Trophoblast cell (in vitro differentiated cells and primary cell): Measurements from ENCODE around the gene LDB3.

Experiments
- DNase-seq, 2 donors: peaks; one replicate each; pipeline ENCODE4 v3.0.0-alpha.2; 2016
- H2AFZ ChIP-seq: 2 replicates; pipeline ENCODE4 v1.6.1; 2013; ENCODE audit warnings: low read length, moderate library complexity, mild to moderate bottlenecking; ENCODE audit not compliant: insufficient read depth, poor library complexity
- H2AK5ac ChIP-seq: 2 replicates; pipeline ENCODE4 v1.6.1; 2013; ENCODE audit warnings: mild to moderate bottlenecking, low read length
- H2BK120ac ChIP-seq: 2 replicates; pipeline ENCODE4 v1.6.1; 2013; ENCODE audit warnings: low read length, mild to moderate bottlenecking, moderate library complexity; ENCODE audit not compliant: insufficient read depth, poor library complexity
- H2BK12ac ChIP-seq: 2 replicates; pipeline ENCODE4 v1.6.1; 2013; ENCODE audit warnings: mild to moderate bottlenecking, low read length, moderate library complexity
- H2BK5ac ChIP-seq: 2 replicates; pipeline ENCODE4 v1.6.1; 2013; ENCODE audit warnings: low read length, low read depth, moderate library complexity, mild to moderate bottlenecking; ENCODE audit not compliant: poor library complexity
- H3K14ac ChIP-seq: 2 replicates; pipeline ENCODE4 v1.6.1; 2013; ENCODE audit warnings: mild to moderate bottlenecking, low read length
- H3K18ac ChIP-seq: 2 replicates; pipeline ENCODE4 v1.6.1; 2013; ENCODE audit warnings: mild to moderate bottlenecking, low read length
- H3K23ac ChIP-seq: 2 replicates; pipeline ENCODE4 v1.6.1; 2013; ENCODE audit warnings: low read length
- H3K27ac ChIP-seq: 2 replicates; pipeline ENCODE4 v1.5.1; 2013; ENCODE audit warnings: low read depth, mild to moderate bottlenecking, inconsistent platforms, low read length, moderate library complexity
- H3K27me3 ChIP-seq: 2 replicates; pipeline ENCODE4 v1.6.1; 2013; ENCODE audit warnings: inconsistent platforms, mild to moderate bottlenecking, low read length, moderate library complexity; ENCODE audit not compliant: insufficient read depth
- H3K36me3 ChIP-seq, 2 experiments: 1 replicate in 1 of 2; 2 replicates in 1 of 2; pipeline ENCODE4 v1.6.1; 2013; ENCODE audit warnings: low read length in 2 of 2, mild to moderate bottlenecking in 2 of 2, moderate library complexity in 1 of 2; ENCODE audit not compliant: insufficient read depth in 2 of 2, control insufficient read depth in 1 of 2
- H3K4ac ChIP-seq: 2 replicates; pipeline ENCODE4 v1.6.1; 2013; ENCODE audit warnings: low read depth, mild to moderate bottlenecking, low read length, moderate library complexity
- H3K4me1 ChIP-seq, 2 experiments: 1 replicate in 1 of 2; 2 replicates in 1 of 2; pipeline ENCODE4 v1.6.1; 2013; ENCODE audit warnings: low read length in 2 of 2, mild to moderate bottlenecking in 2 of 2, moderate library complexity in 1 of 2; ENCODE audit not compliant: insufficient read depth in 2 of 2, control insufficient read depth in 1 of 2
- H3K4me2 ChIP-seq: 2 replicates; pipeline ENCODE4 v1.6.1; 2013; ENCODE audit warnings: inconsistent platforms, mild to moderate bottlenecking, low read length, moderate library complexity
- H3K4me3 ChIP-seq: 2 replicates; pipeline ENCODE4 v1.5.1; 2013; ENCODE audit warnings: mild to moderate bottlenecking, low read depth, low read length, inconsistent platforms
- H3K79me1 ChIP-seq: one replicate; pipeline ENCODE4 v1.6.1; 2013; ENCODE audit warnings: low read length
- H3K79me2 ChIP-seq: 2 replicates; pipeline ENCODE4 v1.6.1; 2013; ENCODE audit warnings: low read length, mild to moderate bottlenecking; ENCODE audit not compliant: control insufficient read depth, insufficient read depth, poor library complexity
- H3K9ac ChIP-seq: 2 replicates; pipeline ENCODE4 v1.6.1; 2013; ENCODE audit warnings: mild to moderate bottlenecking, low read length
- H3K9me3 ChIP-seq: 2 replicates; pipeline ENCODE4 v1.6.1; 2013; ENCODE audit warnings: low read depth, mild to moderate bottlenecking, control low read depth, inconsistent platforms, low read length; ENCODE audit not compliant: insufficient read depth
- H4K12ac ChIP-seq: 2 replicates; pipeline ENCODE4 v1.6.1; 2013; ENCODE audit warnings: low read depth, mild to moderate bottlenecking, low read length, moderate library complexity
- H4K8ac ChIP-seq: 2 replicates; pipeline ENCODE4 v1.6.1; 2013; ENCODE audit warnings: low read depth, mild to moderate bottlenecking, low read length, moderate library complexity
- H4K91ac ChIP-seq: one replicate; pipeline ENCODE4 v1.6.1; 2013; ENCODE audit warnings: low read depth, mild to moderate bottlenecking, low read length, moderate library complexity
- WGBS: extraction: QIAGEN DNeasy Blood & Tissue Kit; methylation state at CpG from one replicate; pipeline ENCODE4 v1.1.7; 2013; ENCODE audit warnings: missing lambda C conversion rate; ENCODE audit not compliant: insufficient read length, insufficient coverage; ENCODE audit errors: extremely low coverage; 5-methylcytosine and 5-hydroxymethylcytosine counted together

LDB3 gene

DNA sequence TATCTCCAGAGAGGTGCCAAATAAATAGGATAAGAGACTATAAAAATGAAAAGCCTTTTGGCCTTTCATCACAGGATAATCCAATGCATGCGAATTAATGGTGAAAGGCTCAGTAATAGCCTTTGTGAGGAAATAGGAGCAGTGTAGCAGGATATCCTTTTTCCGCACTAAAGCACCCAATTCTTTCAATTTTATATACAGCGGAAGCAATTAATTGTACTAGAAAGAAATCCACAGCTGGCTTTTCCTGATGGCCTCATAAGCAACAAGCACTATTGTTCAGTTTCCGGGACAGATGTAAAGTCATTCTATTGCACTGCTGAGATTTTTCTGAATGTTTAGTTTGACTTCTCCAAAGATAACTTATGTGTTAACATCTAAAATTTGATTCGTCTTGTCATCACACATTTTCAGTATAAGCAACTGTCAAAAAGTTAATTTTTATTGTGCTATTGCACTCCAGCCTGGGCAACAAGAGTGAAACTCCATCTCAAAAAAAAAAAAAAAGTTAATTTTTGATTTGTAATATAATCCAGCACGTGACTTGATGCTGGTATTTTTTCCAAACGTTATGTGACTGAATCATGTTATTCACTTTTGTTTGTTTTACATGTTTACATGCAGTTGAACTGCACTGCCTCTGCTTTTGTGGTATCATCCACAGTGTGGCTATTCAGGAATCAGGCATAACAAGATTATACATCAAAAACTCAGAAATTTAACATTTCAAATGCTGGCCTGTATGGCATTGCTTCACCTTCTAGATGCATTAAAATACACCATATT, 79.7 kb downstream of the LDB3 start:
- H3K36me3 ChIP-seq: no peaks in the 10 kb centered on the region

DNA sequence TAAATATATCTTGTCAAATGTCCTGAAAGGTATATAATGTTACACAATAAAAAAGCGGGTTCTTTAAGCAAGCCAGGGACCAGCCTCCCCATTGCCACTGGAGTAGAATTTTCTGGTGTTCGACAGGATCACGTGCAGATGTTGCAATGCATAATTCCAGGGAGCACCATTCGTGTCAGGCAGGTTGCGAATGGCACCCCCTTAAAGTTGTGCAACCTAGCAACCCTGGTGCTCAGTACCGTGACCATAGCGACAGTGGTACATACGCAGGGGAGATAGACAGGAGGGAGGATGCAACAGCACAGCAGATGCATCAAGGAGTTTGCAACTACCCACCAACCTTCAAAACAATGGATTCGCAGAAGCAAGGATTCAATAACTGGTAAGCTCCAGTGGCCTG, 81.5 kb downstream of the LDB3 start:
- H3K79me1 ChIP-seq: no peaks in the 10 kb centered on the region
- no peak overlapping the region for H2BK12ac ChIP-seq
- H3K79me2 ChIP-seq: peaks cover 2% of the 10 kb centered on the region
- WGBS: no CpG with 5 or more reads among the region's 9 CpGs
- no peak overlapping the region for H3K27ac ChIP-seq
- H4K12ac ChIP-seq: no peak overlapping the region
- no peak overlapping the region for H3K9ac ChIP-seq
- no peak overlapping the region for H3K4ac ChIP-seq
- H4K8ac ChIP-seq: no peak overlapping the region
- H3K4me2 ChIP-seq: no peak overlapping the region
- no peak for DNase-seq
- H3K18ac ChIP-seq: no peak overlapping the region
- no peak overlapping the region for H4K91ac ChIP-seq
- H2AFZ ChIP-seq: no peak overlapping the region
- no peaks in the 10 kb centered on the region for H3K36me3 ChIP-seq
- peaks cover 2% of the 10 kb centered on the region for H3K9me3 ChIP-seq
- H2AK5ac ChIP-seq: no peak overlapping the region
- H3K23ac ChIP-seq: no peak overlapping the region
- peaks cover 2 to 3% of the 10 kb centered on the region in 2 experiments for H3K4me1 ChIP-seq
- H2BK120ac ChIP-seq: no peak overlapping the region
- H3K27me3 ChIP-seq: no peaks in the 10 kb centered on the region
- no peak overlapping the region for H2BK5ac ChIP-seq
- no peak overlapping the region for H3K14ac ChIP-seq
- no peak overlapping the region for H3K4me3 ChIP-seq

More for the DNA sequence above, 79.7 kb downstream of the LDB3 start:
- H3K79me1 ChIP-seq: no peaks in the 10 kb centered on the region
- no peak overlapping the region for H3K23ac ChIP-seq
- no peak overlapping the region for H2BK12ac ChIP-seq
- no peak overlapping the region for H3K18ac ChIP-seq
- H3K14ac ChIP-seq: no peak overlapping the region
- no peak overlapping the region for H2BK120ac ChIP-seq
- no peaks in the 10 kb centered on the region for H3K27me3 ChIP-seq
- no peak overlapping the region for H2AK5ac ChIP-seq
- no CpG with 5 or more reads among the region's 7 CpGs for WGBS
- no peaks in the 10 kb centered on the region for H3K79me2 ChIP-seq
- no peak overlapping the region for H4K12ac ChIP-seq
- H3K27ac ChIP-seq: no peak overlapping the region
- H4K8ac ChIP-seq: no peak overlapping the region
- no peak overlapping the region for H3K9ac ChIP-seq
- H3K4ac ChIP-seq: no peak overlapping the region
- H2BK5ac ChIP-seq: no peak overlapping the region
- no peak overlapping the region for H4K91ac ChIP-seq
- no peaks in the 10 kb centered on the region for H3K4me1 ChIP-seq
- no peak for DNase-seq
- no peak overlapping the region for H2AFZ ChIP-seq
- no peak overlapping the region for H3K4me2 ChIP-seq
- H3K9me3 ChIP-seq: no peaks in the 10 kb centered on the region
- H3K4me3 ChIP-seq: no peak overlapping the region

DNA sequence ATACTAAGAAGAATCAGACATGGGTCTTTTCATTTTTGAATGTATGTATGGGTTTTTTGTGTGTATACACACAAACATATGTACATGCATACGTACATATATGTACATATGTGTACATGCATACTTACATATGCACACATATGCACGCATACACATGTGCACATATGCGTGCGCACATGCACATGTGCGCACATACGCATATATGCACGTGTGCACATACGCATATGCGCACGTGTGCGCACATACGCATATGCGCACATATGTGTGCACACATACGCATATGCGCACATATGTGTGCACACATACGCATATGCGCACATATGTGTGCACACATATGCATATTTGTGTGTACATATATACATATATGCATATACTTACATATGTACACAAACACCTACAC, 83.2 kb downstream of the LDB3 start:
- H2AFZ ChIP-seq: no peak overlapping the region
- H3K79me1 ChIP-seq: peaks cover 8% of the 10 kb centered on the region
- H3K36me3 ChIP-seq: no peaks in the 10 kb centered on the region
- no peak overlapping the region for H4K8ac ChIP-seq
- H4K12ac ChIP-seq: no peak overlapping the region
- H2BK5ac ChIP-seq: no peak overlapping the region
- H3K9me3 ChIP-seq: peaks cover 2% of the 10 kb centered on the region
- H4K91ac ChIP-seq: no peak overlapping the region
- no peak for DNase-seq
- peaks cover 7% of the 10 kb centered on the region for H3K79me2 ChIP-seq
- no peaks in the 10 kb centered on the region for H3K27me3 ChIP-seq
- H3K4me2 ChIP-seq: no peak overlapping the region
- H3K4me1 ChIP-seq: peaks cover 2 to 3% of the 10 kb centered on the region in 2 experiments
- no peak overlapping the region for H3K27ac ChIP-seq
- no peak overlapping the region for H3K18ac ChIP-seq
- no peak overlapping the region for H3K9ac ChIP-seq
- H3K23ac ChIP-seq: no peak overlapping the region
- H3K4ac ChIP-seq: no peak overlapping the region
- no peak overlapping the region for H3K14ac ChIP-seq
- H2BK120ac ChIP-seq: no peak overlapping the region
- no peak overlapping the region for H2BK12ac ChIP-seq
- no CpG with 5 or more reads among the region's 17 CpGs for WGBS
- H2AK5ac ChIP-seq: no peak overlapping the region
- H3K4me3 ChIP-seq: no peak overlapping the region

DNA sequence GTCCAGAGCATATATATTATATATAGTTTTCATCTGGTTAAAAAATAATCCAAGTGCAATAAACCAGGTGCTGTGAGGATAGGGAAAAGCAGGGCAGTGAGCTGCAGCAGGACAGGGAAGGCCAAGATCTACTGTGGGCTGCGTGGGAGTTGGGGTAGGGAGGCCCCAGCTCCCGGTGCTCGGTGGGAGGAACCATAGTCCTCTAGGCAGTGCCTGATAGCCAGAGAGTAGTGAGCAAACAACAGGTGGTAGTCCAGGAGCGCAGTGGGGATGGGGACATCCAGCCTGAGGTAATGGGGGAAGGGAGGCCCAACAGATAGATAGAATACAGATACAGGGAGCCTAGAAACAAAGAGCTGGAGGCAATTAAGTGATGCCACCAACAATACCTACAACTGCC, 84.0 kb downstream of the LDB3 start:
- H3K18ac ChIP-seq: no peak overlapping the region
- H3K9me3 ChIP-seq: peaks cover 2% of the 10 kb centered on the region
- no peak overlapping the region for H3K14ac ChIP-seq
- no peak overlapping the region for H2BK120ac ChIP-seq
- peaks cover 2 to 3% of the 10 kb centered on the region in 2 experiments for H3K4me1 ChIP-seq
- no peak overlapping the region for H3K4me2 ChIP-seq
- H3K27me3 ChIP-seq: no peaks in the 10 kb centered on the region
- no peak overlapping the region for H4K91ac ChIP-seq
- H3K23ac ChIP-seq: no peak overlapping the region
- H2BK12ac ChIP-seq: no peak overlapping the region
- no peak overlapping the region for H3K27ac ChIP-seq
- H4K12ac ChIP-seq: no peak overlapping the region
- H3K79me2 ChIP-seq: peaks cover 16% of the 10 kb centered on the region
- H3K79me1 ChIP-seq: peaks cover 17% of the 10 kb centered on the region
- no peak overlapping the region for H3K9ac ChIP-seq
- H3K36me3 ChIP-seq: no peaks in the 10 kb centered on the region
- H2BK5ac ChIP-seq: no peak overlapping the region
- no peak overlapping the region for H4K8ac ChIP-seq
- H3K4ac ChIP-seq: no peak overlapping the region
- H2AK5ac ChIP-seq: no peak overlapping the region
- no peak overlapping the region for H3K4me3 ChIP-seq
- no peak overlapping the region for H2AFZ ChIP-seq
- DNase-seq: no peak
- WGBS: no CpG with 5 or more reads among the region's 4 CpGs
